DOHH2 (cell line): ENCODE results near the gene IFT57.

Source experiments
- EZH2phosphoT487 ChIP-seq: fragments of 200-600 bp; sonication (generic); IDR thresholded peaks from 2 replicates; pipeline ENCODE4 v1.6.1; 2017; ENCODE audit warnings: borderline replicate concordance, mild to moderate bottlenecking, antibody characterized with exemption, low read length, moderate library complexity, mixed read lengths
- TF ChIP-seq, protein P1 (sequence below): fragments of 200-600 bp; sonication (generic); IDR thresholded peaks from one replicate; pipeline ENCODE4 v1.5.1; 2014; ENCODE audit warnings: antibody characterized with exemption, mild to moderate bottlenecking, low read depth, low read length; ENCODE audit not compliant: poor library complexity, severe bottlenecking

DNA sequence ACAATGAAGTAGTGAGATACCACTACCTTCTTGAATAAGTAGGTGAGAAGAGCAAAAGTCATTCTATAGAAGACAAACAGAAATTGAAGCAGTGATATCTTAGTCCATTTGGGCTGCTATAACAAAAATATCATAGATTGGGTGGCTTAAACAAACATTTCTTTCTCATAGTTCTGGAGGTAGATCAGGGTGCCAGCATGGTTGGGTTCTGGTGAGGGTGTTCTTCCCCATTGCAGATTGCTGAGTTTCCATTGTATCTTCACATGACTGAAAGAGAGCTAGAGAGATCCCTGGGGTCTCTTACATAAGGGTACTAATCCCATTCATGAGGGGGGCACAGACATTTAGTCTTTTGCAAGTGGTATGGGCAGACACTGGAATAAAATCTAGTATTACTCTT, 32.9 kb upstream of the IFT57 start:
- TF ChIP-seq, protein P1, sequence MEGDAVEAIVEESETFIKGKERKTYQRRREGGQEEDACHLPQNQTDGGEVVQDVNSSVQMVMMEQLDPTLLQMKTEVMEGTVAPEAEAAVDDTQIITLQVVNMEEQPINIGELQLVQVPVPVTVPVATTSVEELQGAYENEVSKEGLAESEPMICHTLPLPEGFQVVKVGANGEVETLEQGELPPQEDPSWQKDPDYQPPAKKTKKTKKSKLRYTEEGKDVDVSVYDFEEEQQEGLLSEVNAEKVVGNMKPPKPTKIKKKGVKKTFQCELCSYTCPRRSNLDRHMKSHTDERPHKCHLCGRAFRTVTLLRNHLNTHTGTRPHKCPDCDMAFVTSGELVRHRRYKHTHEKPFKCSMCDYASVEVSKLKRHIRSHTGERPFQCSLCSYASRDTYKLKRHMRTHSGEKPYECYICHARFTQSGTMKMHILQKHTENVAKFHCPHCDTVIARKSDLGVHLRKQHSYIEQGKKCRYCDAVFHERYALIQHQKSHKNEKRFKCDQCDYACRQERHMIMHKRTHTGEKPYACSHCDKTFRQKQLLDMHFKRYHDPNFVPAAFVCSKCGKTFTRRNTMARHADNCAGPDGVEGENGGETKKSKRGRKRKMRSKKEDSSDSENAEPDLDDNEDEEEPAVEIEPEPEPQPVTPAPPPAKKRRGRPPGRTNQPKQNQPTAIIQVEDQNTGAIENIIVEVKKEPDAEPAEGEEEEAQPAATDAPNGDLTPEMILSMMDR, result no peak
- no peak for TF ChIP-seq EZH2phosphoT487
